Gastrocnemius medialis (tissue), 4 donors: ENCODE data around the gene BLACAT1. TPM values are rescaled to one million over a fixed set of nuclear protein-coding genes. Genes with fewer than 3 reads are reported as not detected.

Source experiments
- microRNA counts, 2 donors: library from miRNA; unstranded; fragments of <30 nt; microRNA quantifications; one replicate each; lab custom pipeline; 2016
- microRNA-seq, 2 donors: library from miRNA; unstranded; fragments of <30 nt; microRNA quantifications; one replicate each; pipeline ENCODE4, GENCODE V29; 2016; ENCODE audit warnings: borderline replicate concordance in 2 of 2
- total RNA-seq, 4 donors: library from RNA; depleted of rRNA; stranded (reverse); fragments of >200 nt; gene quantifications; one replicate each; pipeline versions ENCODE4 v1.1.0 to v1.2.3, GENCODE V29; 2016

BLACAT1 gene
- total RNA-seq, 4 donors from 2014 or later, result not detected

MicroRNA genes within 50 kb of the gene (microRNA counts, 767-probe panel; counts per million panel counts)
- microRNA hsa-miR-135b-5p (lab: Ali Mortazavi, UCI), result 356 to 448 counts per million in 2 donors

Small RNAs within 50 kb of the gene (microRNA-seq; reads per million reads assigned to microRNA genes)
- 0.85 to 1.2 reads per million in 2 donors for gene MIR135B

Other genes with a start within 250 kb of the BLACAT1 start
- gene DSTYK, start 244.3 kb downstream of the BLACAT1 start, total RNA-seq, result 10 to 100 TPM; 12.2 to 15.8 (median 13.9) TPM
- gene TMCC2, start 228.1 kb downstream of the BLACAT1 start, total RNA-seq, result 1 to 10 TPM; 1.1 to 7.6 (median 5.6) TPM
- 1 to 10 TPM in 1 of 4 donors, under 1 TPM in 3; 0.42 to 1.9 (median 0.58) TPM for gene NUAK2, start 134.3 kb downstream of the BLACAT1 start, total RNA-seq
- gene KLHDC8A, start 99.1 kb downstream of the BLACAT1 start, total RNA-seq, result not detected
- gene LEMD1, start 34.0 kb downstream of the BLACAT1 start, total RNA-seq, result not detected
- gene CDK18, start 48.6 kb upstream of the BLACAT1 start, total RNA-seq, result 1 to 10 TPM; 1.2 to 4.6 (median 1.5) TPM
- 10 to 100 TPM; 17.3 to 24.2 (median 20.1) TPM for gene ELK4, start 176.0 kb upstream of the BLACAT1 start, total RNA-seq
- gene SLC45A3, start 224.5 kb upstream of the BLACAT1 start, total RNA-seq, result 1 to 10 TPM in 2 of 4 donors, under 1 TPM in 1, not detected in 1; 0.76 to 1.2 (median 1.0) TPM